DMS153 treated with DMSO at 0.1 percent for 48 hours (cell line): ENCODE measurements around the gene DHRS3.

Experiments
- DNase-seq: peaks from one replicate; lab custom pipeline; 2025; ENCODE audit not compliant: unreplicated experiment; lab: John Stamatoyannopoulos, UW

Gene DHRS3

DNA sequence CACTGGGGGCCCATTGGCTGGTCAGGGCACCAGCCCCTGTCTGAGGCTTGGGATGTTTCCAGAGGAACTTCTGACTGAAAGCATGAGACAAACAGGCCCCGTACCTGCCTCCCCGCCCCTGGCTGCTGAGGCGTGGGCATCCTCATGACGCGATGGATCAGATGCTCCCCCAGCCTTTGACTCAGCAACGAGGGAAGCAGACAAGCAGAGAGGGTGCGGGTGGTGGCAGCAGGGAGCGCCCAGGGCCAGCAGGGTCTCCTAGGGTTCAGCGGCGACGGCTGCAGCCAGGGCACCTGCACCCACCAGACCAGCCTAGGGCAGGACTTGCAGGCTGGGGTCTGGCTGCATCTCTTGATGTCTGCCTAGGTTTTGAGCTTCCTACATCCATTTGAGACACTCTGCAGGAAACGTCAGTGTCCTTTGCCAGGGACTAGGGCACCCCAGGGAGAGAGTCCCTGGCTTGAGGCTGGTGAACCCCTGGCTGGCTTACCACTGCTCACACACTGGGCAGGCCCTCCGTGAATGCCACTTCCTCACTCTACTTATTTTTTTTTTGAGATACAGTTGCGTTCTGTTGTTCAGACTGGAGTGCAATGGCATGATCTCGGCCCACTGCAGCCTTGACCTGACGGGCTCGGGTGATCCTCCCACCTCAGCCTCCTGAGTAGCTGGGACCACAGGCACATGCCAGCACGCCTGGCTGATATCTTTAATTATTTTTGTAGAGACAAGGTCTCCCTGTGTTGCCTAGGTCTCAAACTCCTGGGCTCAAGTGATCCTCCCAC is 63.3 kb downstream of the DHRS3 start:
- no peak for DNase-seq

DNA sequence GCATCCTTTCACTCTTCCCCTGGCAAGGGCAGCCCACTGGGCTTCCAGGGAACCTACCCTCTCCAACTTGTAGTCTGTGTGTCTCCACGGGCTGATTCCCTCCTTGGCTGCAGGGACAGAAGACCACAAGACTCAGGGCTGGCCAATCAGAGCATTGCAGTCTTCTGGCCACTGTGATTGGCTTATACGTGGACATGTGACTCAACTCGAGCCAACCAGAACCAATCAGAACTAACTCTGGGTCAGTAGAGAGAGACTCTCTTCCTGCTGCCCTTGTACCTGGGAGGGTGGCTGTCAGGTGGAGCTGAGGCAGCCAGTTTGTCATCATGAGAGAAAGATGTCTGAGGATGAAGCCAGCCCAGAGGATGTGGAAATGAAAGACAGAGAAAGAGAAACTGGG is 64.0 kb downstream of the DHRS3 start:
- no peak for DNase-seq

DNA sequence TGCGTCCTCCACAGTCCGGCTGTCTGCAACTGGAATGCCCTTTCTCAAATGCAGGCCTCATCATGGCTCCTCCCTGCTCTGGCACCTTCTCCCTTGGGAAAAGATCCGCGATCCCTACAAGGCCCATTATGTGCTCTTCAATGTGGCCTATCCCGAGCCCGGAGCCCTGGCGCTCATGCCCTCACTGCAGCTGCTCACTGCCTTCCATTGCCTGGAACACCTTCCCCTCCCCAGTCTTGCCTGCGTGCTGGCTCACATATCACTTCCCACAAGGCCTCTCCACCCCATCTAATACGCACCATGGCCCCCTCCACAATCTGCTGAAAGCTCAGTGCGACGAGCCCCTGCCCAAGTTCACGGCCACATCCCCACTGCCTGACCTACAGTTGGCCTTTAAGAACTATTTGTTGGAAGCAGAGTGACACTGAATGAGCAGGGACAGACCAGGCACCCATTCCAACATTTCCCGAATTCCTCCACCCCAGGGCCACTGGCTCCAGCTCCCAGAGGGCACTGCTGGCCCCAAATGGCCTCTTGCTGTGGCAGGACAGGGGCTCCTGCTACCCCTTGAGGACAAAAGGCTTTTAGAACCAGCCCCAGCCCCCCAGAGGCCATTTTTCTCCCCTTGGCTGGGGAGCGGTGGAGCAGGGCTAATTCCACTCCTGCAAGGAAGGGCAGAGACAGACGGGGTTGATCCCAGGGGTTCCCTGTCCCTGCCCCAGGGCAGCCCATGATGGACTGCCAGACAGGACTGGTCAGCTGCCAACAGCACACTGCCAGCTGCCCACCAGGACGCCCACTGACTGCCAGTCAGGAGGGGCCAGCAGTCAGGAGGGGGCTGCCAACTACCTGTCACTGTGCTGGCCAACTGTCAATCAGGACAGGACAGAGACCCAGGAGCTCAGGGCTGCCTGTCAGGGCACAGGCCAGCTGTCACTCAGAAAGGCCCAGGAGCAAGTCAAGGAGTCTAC is 64.8 kb downstream of the DHRS3 start:
- DNase-seq, result no peak

DNA sequence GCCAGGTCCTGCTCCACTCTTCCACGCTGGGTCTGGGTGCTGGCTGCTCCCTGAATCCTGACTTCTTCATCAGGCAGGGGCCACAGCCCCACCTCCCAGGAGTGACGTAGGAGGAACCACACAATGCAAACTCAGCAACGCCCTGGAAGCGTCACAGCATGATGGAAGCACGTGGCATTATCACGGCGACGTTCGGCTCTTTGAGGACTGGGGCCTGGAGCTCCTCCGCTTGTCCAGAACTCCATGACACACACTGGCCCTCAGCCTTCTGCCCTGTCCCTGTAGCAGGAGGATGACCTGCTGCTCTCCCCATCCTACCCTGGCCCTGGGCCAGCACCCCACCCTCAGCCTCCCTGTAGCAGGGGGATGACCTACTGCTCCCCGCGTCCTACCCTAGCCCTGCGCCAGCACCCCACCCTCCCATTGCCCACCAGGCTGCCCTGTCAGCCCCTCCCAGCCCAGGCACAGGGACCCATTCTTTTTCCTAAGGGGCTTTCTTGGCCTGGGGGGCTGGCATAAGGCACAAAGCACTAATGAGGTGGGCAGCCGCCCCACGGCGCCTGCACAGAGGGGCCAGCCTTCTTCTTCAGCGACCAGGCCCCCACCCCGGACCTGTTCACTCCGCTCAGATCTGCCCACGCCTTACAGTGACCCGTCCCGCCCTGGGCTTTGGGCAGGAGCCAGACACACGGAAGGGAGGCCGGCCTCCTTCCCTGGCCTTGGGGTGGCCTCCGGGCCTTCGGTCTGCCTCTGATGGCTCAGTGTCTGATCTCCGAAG is 65.7 kb downstream of the DHRS3 start:
- DNase-seq, result no peak

DNA sequence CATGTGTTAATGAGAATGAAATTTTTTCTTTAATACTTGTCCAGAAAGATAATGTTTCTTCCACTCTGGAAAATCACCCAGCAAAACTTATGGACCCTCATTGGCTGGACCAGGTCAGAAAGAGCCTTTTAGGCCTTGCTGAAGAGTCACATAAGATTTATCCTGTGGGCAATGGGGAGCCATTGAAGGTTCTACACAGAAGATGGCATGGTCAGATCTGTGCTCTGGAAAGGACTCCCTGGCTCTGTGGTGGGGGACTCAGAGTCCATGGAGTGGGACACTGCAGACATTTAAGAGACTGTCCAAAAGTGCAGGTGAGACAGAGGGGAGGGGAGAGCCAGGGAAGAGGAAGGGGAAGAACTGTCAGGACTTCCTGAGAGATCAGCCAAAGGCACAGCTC is 66.4 kb downstream of the DHRS3 start:
- no peak for DNase-seq

DNA sequence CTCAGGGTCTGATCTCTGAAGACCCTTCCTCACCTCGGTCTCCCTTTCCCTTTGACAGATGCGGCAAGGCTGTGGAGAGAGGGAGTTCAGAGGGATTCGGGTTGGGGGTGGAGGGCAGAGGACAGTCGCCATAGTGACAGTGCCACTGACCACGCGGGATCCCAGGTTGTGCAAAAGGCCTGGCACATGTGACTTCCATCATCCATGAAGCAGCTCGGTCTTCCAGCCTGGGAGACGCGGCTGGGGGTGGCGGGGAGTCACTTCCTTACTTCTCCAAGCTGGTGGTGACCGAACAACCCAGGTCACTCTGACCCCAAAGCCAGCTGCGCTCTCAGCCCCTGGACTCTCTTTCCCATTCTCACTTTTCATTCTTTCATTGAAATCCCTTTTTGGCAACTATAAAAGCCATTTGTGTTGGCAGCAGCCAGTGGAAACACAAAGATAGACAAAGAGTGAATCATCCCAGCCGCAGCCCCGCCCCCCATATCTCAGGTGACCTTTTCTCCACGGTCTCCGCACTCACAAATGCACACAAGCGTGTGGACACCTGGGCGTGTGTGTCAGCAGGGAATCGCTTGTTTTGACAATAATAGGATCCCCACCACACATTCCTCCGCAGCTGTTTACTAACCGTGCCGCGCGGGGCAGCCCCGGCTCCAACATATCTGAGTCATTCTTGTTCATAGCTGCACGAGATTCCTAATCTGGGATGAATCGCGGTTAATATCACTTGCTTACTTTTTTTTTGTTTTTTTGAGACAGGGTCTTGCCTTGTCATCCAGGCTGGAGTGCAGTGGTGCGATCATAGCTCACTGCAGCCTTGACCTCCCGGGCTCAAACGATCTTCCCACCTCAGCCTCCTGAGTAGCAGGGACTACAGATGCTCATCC is 68.3 kb downstream of the DHRS3 start:
- no peak for DNase-seq

DNA sequence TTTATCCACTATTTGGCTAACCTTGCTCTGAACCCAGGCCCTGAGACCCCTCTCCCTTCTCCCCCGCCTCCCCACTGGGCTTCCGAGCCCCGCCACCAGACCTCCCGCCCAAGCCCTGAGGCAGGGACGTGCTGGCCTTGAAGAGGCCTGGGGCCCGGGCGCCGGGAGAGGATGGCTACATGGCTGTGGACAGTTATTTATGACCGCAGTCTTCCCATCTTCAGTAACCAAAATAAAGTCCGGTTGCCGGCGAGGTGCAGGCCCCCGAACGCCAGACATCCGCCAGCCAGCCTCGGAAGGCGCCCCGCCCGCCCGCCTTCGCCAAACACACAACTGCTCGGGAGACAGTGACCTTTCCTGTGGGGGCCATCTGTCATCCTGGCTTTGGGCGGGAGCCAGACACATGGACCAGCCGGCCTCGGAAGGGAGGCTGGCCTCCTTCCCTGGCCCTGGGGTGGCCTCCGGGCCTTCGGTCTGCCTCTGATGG is 69.0 kb downstream of the DHRS3 start:
- no peak for DNase-seq

DNA sequence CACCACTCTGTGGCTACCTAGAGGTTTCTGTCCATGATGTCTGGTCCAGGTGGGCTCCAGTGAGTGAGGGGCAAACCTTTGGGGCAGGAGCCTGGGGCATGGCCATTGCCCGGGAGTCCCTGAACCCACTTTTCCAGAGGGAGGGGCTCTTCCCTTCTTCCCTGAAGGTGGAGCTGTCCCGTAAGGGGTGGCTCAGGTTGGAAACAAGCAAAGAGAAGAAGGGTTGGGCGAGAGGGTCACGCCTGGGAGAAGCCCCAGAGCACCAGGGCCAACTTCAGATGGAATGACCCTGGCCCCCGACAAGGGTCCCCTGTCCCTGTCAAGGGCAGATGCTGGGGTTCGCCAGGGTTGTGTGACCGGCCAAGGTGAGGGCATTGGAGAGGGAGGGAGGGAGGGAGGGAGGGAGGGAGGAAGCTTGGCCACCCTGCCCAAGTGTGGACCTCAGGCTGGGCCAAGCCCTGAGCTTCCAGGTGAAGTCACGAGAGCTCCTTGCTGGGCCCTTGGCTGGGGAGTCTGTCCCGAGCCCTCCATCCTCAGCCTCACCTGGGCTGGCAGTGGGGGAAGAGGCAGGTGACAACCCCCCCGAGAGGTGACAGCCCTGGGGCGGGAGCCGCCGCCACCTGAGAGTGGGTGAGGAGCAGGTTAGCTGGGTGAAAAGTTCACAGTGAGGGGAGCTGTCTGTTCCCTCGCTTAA is 69.6 kb downstream of the DHRS3 start:
- no peak for DNase-seq

DNA sequence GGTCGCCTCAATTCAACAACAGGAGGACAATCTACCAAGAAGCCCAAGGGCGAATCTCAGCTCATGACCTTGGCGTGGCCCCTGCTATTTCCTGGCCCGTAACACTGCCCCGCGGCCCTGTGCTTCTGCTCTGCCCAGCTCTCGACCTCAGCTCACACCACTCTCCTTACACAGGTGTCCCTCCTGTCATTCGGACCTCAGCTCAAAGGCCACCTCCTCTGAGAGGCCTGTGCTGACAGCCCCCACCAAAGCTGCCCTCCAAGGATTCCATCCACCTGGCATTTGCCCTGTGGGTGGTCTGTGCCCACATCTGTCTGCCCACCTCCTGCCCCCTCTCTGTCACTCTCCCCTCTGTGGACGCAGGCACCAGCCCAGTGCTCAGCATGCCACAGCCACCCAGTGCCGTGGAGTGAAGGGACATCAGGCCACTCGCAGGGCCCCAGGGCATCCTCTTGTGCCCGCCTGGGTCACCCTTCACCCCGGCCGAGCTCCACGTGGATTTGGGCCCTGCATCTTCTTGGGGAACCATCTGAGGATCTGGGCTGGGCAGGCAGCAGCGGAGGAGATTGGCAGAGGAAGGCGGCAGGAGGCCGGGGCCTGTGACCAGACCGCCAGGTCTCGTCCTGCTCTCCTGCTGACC is 70.3 kb downstream of the DHRS3 start:
- no peak for DNase-seq

DNA sequence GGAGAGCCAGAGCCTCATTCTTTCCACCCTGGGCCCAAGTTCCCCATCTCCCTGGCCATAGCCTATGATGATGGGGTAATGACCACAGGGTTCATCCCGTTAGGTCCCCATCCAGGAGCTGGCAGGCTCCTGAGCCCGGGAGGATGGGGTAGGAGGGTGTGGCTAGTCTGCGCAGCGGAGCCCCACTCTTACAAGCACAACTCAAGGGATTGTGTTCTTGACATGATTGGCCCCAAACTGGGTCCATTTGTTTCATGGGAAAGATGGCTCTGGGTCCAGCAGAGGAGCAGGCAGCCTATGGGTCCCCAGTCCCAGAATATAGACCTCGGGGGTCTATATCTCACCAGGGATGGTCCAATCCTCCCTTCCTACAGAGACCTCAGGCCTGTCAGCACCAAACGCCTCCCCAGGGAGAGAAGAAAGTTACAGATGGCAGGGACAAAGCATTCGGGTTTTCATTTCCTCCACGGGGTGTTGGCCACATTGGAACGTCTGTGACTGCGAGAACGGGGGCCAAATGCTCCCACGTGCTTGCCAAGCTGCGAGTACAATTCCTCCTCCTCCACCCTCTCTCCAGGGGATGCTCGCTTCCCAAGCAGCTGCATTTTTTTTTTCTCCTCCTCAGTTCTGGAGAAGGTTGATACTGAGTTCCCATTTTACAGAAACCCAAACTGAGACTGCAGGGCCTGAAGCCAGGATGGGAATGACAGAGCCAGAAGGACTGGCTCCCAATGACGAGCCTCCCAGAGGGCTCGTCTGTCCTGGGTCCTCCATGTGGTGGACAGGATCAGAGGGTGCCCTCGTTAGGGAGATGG is 71.0 kb downstream of the DHRS3 start:
- DNase-seq, result no peak

DNA sequence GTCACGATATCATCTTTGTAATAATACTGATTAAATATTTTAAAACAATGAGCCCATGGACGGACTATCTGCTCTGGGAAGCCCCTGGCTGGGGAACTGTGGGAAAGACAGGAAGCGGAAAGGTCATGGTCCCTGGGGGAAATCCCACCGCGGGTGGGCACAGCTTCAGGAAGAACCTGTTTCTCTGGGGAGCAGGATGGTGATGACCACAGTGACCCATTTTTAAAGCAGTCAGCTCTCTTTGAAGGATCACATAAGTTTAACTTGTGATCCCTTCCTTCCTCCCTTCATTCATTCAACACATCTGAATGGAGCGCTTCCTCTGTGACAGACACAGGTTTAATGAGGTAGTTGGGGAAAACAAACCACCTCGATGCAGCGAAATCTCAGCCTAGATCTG is 73.0 kb downstream of the DHRS3 start:
- DNase-seq, result no peak

DNA sequence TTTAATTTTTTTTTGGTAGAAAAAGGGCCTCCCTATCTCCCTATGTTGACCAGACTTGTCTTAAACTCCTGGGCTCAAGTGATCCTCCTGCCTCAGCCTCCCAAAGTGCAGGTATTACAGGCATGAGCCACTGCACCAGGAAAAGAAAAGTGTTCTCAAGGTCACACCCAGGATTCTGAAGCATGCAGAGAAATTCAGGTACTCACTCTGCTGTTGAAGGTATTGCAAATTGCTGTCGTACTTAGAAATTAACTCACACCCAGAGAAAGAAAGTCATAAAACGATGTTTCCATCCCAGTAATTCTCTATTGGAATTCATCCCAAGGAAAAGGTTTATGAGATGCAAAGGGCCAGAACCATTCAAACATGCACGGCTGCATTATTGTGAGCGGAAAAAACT is 73.7 kb downstream of the DHRS3 start:
- no peak for DNase-seq

DNA sequence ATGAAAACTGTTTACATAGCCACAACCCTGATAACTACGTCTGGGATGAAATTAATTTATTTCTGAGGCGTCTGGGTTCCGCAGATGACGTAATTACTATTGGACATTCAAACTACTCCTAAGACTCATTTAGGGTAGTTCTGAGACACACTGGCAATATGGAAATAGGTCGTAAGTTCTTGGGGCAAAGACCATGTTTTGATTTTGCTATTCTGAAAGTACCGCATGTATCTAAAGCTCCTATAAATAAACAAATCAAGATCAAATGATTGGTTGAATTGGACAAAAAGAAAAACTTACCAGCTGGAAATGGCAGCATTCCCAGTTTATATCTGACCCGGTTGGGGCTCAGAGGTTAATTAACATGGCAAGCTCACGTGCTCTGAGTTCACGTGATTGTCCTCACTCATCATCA is 74.3 kb downstream of the DHRS3 start:
- no peak for DNase-seq

DNA sequence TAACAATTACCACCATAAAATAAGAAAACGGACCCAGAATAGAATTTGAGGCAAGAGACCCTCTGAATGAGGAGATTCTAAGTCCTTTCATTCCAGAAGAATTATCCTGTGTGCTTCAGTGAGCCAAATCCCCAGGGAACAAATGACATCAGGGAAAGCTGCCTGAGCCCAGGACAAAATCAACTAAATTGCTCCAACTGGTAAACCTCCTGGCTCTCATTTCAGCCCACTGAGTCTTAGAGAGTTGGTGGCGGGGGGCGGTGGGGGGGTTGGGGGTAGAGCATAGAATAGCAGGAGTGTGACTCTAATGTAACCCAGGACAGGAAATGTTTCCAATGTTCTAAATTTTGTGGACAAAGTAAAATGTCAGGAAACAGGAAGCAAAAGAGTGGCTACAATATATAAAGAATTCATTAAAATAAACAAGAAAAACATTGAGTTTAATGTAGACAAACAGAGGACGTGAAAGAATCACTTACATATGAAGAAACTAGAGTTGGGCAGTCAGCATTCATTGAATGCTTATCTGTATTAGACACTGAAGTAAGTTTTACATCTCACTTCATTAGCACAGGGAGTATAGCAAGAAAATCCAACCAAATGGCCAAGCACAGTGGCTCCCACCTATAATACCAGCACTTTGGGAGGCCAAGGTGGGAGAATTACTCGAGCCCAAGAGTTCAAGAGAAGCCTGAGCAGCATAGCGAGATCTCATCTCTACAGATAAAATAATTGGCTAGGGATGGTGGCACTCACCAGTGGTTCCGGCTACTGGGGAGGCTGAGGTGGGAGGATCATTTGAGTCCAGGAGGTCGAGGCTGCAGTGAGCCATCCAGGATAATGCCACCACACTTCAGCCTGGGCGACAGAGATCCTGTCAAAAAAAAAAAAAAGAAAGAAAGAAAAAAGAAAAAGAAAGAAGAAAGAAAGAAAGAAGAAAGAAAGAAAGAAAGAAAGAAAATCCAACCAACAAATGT is 75.1 kb downstream of the DHRS3 start:
- DNase-seq, result no peak

DNA sequence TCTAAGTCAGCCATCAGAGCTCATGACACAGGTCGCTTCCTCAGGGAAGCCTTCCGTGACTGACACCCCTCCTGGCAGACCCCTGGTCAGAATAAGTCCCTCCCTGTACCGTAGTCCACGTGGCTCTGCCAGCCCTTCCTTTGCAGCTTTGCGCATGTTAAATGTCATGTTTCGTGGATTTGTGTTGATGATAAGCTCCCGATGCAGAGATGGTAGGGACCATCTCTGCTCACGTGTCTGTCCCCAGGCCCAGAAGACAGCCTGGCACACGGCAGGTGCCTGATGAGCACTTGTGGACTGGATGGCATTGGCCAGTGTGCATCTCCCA is 75.9 kb downstream of the DHRS3 start:
- DNase-seq, result no peak

DNA sequence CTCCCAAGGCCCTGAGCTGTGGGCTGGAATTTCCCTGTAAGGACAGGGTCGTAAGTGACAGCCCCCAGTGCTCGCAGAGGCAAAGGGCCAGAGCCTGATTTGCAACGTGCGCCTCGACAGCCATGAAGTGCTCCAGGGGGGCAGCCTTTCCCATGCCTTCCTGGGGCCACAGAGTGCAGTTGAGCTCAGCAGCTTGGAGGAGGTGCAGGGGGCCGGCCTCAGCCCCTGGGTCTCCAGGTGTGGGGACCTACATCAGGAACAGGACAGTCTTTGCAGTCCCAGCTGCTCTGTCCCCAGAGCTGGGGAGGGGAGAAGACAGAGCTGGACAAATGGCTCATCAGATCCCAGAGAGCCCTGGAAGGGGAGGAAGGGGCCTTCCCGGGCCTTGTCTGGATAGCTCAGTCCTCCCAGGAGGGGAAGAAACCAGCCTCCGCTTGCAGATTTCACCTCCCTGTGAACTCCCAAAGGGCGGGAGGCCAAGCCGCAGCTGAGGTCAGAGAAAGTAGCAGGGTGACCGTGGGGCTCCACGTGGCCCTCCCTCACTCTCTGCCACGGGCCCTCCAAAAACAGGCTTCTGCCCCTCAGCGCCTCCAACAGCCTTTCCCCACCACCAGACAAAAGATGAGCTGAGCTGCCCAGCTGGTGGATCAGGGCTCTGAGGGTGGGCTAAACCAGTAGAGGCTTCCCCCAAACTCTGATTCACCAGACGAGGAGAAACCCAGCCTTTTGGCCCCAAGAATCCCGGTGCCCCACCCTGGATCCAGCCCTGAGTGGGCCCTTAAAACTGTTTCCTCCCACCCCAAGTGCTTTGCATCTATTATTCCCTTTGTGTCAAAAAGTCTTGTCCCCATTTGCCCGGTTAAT is 76.5 kb downstream of the DHRS3 start:
- no peak for DNase-seq
